Astrocyte of the spinal cord (primary cell): ENCODE data around the gene MINDY2.

Experiments
- DNase-seq: peaks from one replicate; pipeline ENCODE4 v3.0.0; 2011; ENCODE audit warnings: low read depth, low spot score
- H3K4me3 ChIP-seq: 2 replicates; pipeline ENCODE4 v1.5.1; 2011; ENCODE audit warnings: low read depth, mild to moderate bottlenecking, low read length, moderate library complexity
- CTCF ChIP-seq: IDR thresholded peaks from 2 replicates; pipeline ENCODE4 v1.5.1; 2012; ENCODE audit warnings: low read depth, mild to moderate bottlenecking, low read length, inconsistent platforms
- in situ Hi-C: cut with HindIII; loops from 2 replicates; pipeline ENCODE4 v1.10.0; 2017; ENCODE audit warnings: low sequenced_read_pairs

MINDY2 gene

GRCh38 chr15:58742022-58742813 lies 28.9 kb upstream of the MINDY2 start:
- TF ChIP-seq CTCF: no peak
- in situ Hi-C loops: no loop called here
- DNase-seq: peak; percentile 85
- H3K4me3 ChIP-seq: no peak overlapping the region

- H3K4me3 ChIP-seq: no peak overlapping the region
- no peak for DNase-seq
- TF ChIP-seq CTCF: no peak
- in situ Hi-C loops: no loop called here
These were observed 28.1 kb upstream of the MINDY2 start for GRCh38 chr15:58742819-58743502.

- H3K4me3 ChIP-seq: no peak overlapping the region
These were observed 24.9 kb upstream of the MINDY2 start for GRCh38 chr15:58746174-58746573.

GRCh38 chr15:58748040-58748851 lies 22.9 kb upstream of the MINDY2 start:
- in situ Hi-C loops: no loop called here
- H3K4me3 ChIP-seq: peak overlapping the region; percentile 71
- peak; percentile 19 for DNase-seq
- TF ChIP-seq CTCF: no peak

More at GRCh38 chr15:58746174-58746573, 24.9 kb upstream of the MINDY2 start:
- no peak for TF ChIP-seq CTCF
- in situ Hi-C loops: no loop called here
- no peak for DNase-seq

- TF ChIP-seq CTCF: no peak
- peak overlapping the region; percentile 71 for H3K4me3 ChIP-seq
- in situ Hi-C loops: no loop called here
- peak; percentile 44 for DNase-seq
These were observed 22.1 kb upstream of the MINDY2 start for GRCh38 chr15:58748852-58749531.
